Epithelial cell of prostate (primary cell): ENCODE measurements around the gene WFS1.

Source experiments
- DNase-seq: peaks from one replicate; pipeline ENCODE4 v3.0.0-alpha.2; 2011; ENCODE audit warnings: low read depth, low spot score
- H3K27ac ChIP-seq: fragments of 450-650 bp; 2 replicates; pipeline ENCODE4 v1.5.1; 2017; ENCODE audit warnings: mild to moderate bottlenecking

The WFS1 gene

DNA sequence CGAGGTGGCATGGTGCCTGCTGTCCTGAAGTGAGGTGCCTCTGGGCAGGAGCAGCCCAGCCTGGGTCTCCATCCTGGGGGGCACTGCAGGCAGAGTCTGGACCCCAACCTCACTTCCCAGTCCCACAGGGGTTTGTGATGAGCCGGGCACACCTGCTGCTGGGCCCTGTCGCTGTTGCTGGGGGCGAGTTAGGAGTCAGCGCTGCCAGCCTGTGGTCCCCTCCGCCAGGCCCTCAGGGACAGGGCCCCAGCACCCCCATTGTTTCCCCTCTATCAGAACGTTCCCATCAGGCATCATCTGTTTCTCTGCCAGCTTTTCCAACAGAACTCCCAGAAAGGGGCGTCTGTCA lies 23.4 kb downstream of the WFS1 start:
- H3K27ac ChIP-seq = no peak overlapping the region
- DNase-seq = no peak

DNA sequence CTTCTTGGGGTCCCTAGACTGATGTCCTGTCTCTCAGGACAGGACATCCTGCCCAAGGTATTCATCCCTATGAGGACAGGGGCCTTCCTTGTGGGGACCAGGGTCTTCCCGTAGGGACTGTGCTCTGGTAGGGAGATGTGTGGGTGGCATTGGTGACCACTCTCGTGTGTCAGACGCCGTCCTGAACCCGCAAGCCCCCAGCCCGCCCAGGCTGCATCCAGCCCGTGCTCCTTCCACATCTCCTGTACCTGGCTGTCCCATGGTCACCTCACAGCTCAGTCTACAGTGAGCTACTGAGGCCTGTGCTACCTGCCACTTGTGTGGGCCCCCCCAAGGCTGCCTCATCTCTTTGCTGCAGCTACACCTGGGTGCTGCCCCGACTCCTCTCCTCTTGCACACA lies 24.0 kb downstream of the WFS1 start:
- no peak for DNase-seq
- no peak overlapping the region for H3K27ac ChIP-seq

DNA sequence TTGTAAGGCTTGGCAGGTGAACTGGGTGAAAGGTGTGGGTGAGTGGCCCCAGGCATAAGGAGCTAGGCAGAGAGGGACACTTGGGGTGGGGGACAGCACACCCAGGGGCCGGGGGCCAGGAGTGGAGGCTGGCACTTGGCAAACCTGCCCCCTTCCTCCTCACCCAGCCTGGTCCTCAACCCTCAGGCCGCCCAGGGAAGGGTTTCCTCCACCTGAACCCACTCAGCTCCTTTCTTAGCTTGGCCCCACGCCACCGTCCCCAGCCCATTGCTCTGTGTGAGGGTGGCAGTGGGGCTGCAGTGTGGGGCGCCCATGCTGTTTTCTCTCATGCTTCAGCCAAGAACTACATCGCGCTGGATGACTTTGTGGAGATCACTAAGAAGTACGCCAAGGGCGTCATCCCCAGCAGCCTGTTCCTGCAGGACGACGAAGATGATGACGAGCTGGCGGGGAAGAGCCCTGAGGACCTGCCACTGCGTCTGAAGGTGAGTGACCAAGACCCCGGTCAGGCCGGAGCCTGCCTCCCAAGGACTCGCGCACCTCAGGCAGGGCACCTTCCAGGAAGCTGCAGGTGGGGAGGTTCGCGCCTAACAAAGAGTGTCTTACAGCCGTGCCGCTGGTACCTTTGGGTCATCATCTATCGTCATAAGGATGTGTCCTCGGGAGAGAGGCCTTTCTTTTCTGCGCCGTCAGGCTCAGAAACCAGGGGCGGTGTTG lies 25.2 kb downstream of the WFS1 start:
- DNase-seq = no peak
- H3K27ac ChIP-seq = no peak overlapping the region

DNA sequence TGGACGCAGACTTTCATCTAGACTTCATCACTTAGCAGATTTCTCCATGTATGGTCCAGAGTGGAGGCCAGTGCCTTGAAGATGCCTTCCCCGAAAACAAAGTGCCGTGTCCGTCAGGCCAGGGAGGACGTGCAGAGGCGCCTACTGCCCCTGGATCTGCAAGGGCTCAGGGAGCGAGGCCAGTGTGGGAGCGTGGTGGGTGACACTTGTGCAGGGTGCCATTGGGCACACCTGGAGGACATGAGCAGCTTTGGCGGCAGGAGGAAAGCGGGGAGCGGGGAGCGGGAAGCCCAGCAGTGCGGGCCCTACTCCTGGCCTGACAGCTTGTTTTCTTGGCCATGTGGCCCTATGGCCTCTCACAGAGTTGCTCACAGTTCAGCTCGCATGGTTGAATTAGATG lies 25.8 kb downstream of the WFS1 start:
- DNase-seq = no peak
- no peak overlapping the region for H3K27ac ChIP-seq

DNA sequence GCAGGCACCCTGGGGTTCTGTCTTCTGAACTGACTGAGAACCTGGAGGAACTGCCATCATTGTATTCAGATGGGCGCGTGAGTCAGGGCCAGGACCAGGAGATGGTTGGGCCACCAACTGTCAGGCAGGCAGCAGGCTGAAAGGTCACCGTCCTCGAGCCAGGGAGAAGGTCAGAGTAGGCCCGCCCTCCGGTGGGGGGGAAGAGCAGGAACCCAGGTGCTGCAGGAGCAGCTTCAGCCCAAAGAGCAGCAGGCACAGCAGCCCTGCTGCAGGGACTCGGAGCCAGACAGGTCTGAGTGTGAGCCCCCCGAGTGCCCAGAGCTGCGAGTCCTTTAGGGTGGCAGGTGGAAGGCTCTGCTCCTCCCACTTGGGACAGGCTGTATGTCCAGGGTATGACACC lies 26.4 kb downstream of the WFS1 start:
- no peak for DNase-seq
- H3K27ac ChIP-seq = no peak overlapping the region

DNA sequence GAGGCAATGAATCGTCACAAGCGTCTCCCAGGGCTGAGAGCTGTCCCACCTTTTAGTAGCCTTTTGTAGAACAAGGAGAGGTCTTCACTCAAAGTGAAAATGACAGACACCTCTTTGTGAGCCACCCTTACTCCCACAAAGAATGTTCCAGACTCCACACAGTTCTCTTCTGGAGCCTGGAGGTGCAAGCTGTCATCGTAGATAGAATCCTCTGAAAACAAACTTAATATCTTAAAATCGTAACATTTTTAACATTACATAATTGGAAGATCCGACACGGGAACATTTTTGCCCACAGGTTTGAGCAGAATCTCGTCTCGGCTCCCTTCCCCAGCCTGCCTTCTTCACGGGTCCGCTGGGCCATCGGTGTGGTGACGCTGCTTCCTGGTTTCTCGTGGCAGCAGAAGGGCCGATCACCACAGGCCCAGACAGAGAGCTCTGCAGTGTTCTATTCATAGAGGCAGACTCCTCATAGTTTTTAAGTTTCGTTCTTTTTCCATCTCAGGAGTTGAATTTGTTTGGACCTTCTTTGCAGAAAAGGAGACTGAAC lies 27.7 kb downstream of the WFS1 start:
- H3K27ac ChIP-seq = no peak overlapping the region
- DNase-seq = no peak

DNA sequence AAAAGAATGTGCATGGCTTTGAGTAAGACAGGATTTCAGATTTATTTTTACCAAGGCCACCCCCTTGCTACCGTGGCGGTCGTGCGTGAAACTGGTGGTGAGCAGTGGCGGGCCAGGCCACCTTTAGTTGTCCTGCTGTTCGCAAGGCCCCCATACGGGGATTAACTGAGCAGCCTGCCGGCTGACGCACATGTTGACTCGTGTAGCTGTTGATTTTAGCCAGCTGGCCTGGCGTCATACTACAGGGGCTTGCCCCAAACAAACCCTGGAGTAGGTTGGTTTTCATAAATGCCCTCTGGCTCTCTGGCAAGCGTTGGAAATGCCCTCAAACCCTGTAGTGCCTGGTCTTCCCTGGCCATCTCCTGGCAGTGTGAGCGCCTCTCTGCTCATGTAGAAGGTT lies 28.4 kb downstream of the WFS1 start:
- no peak overlapping the region for H3K27ac ChIP-seq
- no peak for DNase-seq

DNA sequence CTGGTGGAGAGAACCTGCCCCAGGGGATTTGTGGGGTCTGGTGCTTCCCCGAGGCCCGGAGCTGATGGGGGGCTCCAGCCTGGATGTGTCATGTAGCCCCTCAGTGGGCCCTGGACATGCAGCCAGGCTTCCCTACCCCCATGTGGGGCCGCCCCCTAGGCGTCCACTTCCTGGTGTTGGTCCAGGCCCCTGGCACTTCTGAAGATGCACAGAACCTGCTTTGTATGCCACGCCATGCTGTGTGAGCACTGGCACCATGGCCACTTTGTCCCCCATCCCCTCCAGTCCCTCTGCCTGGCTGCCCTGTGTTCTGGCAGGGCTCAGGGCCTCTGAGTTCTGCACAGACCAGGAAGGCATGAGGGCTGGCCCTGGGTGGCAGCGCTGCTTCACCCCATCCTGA lies 29.2 kb downstream of the WFS1 start:
- no peak overlapping the region for H3K27ac ChIP-seq
- no peak for DNase-seq

DNA sequence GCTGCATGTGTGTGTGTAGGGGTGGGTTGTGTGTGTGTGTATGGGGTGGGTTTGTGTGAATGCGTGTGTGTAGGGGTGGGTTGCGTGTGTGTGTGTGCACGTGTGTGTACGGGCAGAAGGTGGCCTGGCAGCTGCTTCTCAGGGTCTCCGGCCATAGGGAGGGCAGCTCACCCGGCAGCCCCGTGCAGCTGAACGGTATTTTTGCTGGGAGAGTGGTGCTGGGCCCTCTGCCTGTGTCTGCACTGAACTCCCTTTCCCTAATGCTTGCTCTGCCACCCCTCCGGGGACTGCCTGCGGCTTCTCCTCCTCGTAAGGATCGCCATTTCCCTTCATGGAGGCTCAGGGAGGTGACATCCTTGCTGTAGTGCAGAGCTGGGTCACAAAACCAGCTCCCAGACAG lies 30.2 kb downstream of the WFS1 start:
- DNase-seq = no peak
- H3K27ac ChIP-seq = no peak overlapping the region

DNA sequence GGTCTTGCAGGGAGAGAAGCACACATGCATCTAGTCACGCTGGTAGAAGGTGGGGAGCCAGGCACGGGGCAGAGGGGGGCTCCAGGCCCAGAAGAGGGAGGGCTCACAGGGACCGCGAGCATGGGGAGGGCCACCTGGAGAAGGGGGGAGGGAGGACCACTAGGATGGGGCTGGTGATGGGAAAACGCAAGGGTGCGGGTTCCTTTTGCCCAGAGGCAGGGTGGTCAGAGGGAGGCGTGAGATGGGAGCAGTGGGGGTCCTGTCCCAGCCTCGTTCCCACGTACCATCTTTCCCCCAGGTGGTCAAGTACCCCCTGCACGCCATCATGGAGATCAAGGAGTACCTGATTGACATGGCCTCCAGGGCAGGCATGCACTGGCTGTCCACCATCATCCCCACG lies 30.7 kb downstream of the WFS1 start:
- no peak for DNase-seq

DNA sequence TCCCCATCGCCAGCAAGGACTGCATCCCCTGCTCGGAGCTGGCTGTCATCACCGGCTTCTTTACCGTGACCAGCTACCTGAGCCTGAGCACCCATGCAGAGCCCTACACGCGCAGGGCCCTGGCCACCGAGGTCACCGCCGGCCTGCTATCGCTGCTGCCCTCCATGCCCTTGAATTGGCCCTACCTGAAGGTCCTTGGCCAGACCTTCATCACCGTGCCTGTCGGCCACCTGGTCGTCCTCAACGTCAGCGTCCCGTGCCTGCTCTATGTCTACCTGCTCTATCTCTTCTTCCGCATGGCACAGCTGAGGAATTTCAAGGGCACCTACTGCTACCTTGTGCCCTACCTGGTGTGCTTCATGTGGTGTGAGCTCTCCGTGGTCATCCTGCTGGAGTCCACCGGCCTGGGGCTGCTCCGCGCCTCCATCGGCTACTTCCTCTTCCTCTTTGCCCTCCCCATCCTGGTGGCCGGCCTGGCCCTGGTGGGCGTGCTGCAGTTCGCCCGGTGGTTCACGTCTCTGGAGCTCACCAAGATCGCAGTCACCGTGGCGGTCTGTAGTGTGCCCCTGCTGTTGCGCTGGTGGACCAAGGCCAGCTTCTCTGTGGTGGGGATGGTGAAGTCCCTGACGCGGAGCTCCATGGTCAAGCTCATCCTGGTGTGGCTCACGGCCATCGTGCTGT lies 31.5 kb downstream of the WFS1 start:
- no peak for DNase-seq
- no peak overlapping the region for H3K27ac ChIP-seq

More for the DNA sequence above, 30.7 kb downstream of the WFS1 start:
- no peak overlapping the region for H3K27ac ChIP-seq

DNA sequence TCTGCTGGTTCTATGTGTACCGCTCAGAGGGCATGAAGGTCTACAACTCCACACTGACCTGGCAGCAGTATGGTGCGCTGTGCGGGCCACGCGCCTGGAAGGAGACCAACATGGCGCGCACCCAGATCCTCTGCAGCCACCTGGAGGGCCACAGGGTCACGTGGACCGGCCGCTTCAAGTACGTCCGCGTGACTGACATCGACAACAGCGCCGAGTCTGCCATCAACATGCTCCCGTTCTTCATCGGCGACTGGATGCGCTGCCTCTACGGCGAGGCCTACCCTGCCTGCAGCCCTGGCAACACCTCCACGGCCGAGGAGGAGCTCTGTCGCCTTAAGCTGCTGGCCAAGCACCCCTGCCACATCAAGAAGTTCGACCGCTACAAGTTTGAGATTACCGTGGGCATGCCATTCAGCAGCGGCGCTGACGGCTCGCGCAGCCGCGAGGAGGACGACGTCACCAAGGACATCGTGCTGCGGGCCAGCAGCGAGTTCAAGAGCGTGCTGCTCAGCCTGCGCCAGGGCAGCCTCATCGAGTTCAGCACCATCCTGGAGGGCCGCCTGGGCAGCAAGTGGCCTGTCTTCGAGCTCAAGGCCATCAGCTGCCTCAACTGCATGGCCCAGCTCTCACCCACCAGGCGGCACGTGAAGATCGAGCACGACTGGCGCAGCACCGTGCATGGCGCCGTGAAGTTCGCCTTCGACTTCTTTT lies 32.2 kb downstream of the WFS1 start:
- no peak for DNase-seq

DNA sequence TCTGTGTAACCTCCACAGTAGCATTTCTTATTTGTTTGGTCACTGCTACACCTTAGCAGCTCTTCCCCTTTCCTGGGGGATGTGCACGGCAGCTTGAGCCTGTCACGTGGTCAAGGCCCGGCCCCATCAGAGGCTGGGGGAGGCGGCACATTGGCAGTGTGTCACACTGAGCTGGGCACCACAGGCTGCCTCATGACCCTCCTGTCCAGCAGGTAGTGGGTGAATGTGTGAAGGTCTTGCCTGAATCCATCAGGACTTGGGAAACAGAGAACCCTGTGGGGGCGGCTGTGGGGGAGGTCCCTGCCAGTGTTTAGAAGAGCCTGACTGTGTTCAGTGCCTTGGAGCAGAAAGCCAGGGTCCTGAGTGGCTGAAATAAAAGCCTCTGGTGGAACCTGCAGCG lies 33.2 kb downstream of the WFS1 start:
- no peak overlapping the region for H3K27ac ChIP-seq
- no peak for DNase-seq

More for the DNA sequence above, 32.2 kb downstream of the WFS1 start:
- no peak overlapping the region for H3K27ac ChIP-seq

DNA sequence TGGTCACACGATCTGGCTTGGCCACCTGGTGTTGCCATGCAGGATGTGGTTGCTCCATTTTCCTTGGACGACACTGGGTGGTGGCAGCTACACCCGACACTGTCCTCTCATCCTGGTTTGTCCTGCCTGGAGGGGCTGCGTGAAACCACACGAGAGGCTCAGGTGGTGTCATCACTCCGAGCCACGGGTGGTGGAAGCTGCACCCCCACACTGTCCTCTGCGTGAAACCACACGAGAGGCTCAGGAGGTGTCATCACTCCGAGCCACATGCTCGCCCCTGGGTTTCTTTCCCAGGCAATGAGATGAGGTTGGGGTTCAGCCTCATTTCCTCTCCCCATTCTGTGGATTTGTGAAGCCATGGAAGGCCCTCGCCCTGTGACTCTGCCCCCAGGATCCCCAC lies 34.3 kb downstream of the WFS1 start:
- DNase-seq = no peak
- H3K27ac ChIP-seq = no peak overlapping the region

DNA sequence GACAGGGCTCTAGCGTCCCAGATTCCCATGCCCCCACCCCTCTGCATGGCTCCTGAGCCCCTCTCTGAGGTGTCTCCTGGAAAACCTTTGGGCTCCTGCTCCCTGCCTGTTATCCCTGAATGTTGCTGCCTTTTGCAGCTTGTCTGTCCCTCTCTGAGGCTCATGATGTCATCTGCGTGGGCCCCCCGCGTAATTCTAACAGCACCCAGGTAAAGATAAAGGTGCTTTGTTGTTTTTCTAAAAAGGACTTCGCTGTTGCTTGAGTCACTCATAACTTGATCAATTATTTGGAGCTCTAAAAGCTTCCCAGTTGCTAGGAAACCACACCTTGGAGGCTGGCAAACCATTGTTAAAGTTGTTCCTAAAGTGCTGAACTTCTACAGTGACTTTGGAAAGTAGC lies 36.6 kb downstream of the WFS1 start:
- no peak for DNase-seq
- no peak overlapping the region for H3K27ac ChIP-seq

DNA sequence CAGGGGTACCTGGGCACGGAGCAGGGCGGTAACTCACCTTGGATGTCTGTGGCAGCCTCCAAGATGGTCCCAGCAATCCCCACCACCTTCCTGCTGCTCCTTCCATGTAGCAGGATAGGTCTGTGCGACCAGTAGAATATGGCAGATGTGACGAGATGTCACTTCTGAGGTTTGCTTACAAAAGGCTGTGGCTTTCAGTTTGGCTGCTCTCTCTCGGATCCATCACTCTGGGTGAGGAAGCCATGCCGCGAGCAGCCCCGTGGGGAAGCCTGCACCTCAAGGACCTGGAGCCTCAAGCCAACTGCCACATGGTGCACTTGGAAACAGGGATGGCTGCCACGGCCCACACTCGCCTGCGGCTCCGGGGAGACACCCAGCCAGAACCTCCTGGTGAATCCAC lies 37.6 kb downstream of the WFS1 start:
- no peak overlapping the region for H3K27ac ChIP-seq
- no peak for DNase-seq

DNA sequence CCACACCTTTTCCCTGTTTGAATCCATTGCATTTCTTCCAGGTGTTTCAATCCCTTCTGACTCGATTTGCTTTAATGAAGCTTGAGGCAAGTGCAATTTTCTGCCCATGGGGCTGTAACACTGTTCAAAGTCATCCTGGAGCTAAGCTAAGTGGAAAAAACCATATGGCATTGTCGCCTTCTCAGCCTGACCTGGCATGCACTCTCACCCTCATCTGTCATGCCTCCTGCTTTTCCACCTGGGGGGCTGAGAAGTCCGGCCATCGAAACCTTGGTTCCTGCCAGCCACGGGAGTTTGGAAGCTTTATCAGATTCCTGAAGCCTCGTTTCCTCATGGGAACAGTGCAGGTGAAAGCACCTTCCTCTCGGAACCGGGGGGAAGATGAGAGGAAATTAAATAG lies 38.2 kb downstream of the WFS1 start:
- H3K27ac ChIP-seq = no peak overlapping the region

DNA sequence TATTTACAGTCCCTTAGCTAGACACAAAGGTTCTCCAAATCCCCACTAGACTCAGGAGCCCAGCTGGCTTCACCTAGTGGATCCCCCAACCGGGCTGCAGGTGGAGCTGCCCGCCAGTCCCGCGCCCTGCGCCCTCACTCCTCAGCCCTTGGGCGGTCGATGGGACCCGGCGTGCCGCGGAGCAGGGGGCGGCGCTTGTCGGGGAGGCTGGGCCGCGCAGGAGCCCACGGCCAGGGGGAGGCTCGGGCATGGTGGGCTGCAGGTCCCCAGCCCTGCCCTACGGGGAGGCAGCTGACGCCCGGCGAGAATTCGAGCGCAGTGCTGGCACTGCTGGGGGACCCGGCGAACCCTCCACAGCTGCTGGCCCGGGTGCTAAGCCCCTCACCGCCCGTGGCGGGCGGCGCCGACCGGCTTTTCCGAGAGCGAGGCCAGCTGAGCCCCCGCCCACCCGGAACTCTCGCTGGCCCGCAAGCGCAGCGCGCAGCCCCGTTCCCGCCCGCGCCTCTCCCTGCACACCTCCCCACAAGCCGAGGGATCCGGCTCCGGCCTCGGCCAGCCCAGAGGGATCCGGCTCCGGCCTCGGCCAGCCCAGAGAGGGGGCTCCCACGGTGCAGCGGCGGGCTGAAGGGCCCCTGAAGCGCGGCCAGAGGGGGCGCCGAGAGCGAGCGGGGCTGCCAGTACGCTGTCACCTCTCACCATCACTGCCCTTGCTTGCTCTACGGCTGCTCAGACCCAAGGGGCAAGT lies 39.4 kb downstream of the WFS1 start:
- H3K27ac ChIP-seq = no peak overlapping the region
- no peak for DNase-seq

More for the DNA sequence above, 38.2 kb downstream of the WFS1 start:
- DNase-seq = no peak

DNA sequence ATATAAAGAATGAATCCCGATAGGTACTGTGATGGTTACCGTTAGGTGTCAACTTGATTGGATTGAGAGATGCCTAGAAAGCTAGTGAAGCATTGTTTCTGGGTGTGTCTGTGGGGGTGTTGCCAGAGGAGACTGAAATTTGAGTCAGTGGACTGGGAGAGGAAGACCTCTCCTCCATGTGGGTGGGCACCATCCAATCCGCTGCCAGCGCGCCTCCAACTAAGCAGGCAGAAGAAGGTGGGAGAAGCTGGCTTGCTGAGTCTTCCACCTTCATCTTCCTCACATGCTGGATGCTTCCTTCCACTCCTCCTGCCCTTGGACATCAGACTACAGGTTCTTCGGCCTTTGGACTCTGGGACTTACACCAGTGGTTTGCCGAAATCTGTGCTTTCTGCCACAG lies 40.1 kb downstream of the WFS1 start:
- H3K27ac ChIP-seq = no peak overlapping the region
- DNase-seq = no peak

DNA sequence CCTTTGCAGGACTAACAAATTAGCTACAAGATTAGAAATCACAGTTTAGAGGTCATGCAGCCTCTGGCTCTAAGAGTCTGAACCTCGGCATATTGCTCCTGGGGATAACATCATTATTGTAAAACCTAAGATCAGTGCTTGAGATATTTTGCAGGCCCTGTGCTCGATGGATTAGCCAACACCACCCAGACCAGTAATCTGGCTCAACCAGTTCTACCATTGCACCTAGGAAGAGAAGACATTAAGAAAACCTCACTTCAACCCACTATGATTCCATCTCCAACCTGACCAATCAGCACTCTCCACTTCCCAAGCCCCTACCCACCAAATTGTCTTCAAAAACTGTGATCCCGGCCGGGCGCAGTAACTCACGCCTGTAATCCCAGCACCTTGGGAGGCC lies 43.6 kb downstream of the WFS1 start:
- no peak overlapping the region for H3K27ac ChIP-seq
- no peak for DNase-seq
